Fibroblast of lung (primary cell): ENCODE results near the gene ENPP6. TPM values are rescaled to one million over a fixed set of nuclear protein-coding genes. Genes with fewer than 3 reads are reported as not detected.

Experiments used
- DNase-seq, 2 donors: peaks; one replicate each; pipeline versions ENCODE4 v3.0.0 to v3.0.0-alpha.2; 2010; ENCODE audit warnings: low read depth in 2 of 2
- H2AFZ ChIP-seq: 2 replicates; pipeline ENCODE4 v1.5.1; 2012; ENCODE audit warnings: low read length, control low read depth, inconsistent platforms
- H3K27ac ChIP-seq: 2 replicates; pipeline ENCODE4 v1.5.1; 2011; ENCODE audit warnings: low read length, control low read depth; ENCODE audit not compliant: insufficient read depth
- H3K27me3 ChIP-seq: 2 replicates; pipeline ENCODE4 v1.5.1; 2011; ENCODE audit warnings: mild to moderate bottlenecking, low read length; ENCODE audit not compliant: control insufficient read depth, insufficient read depth
- H3K36me3 ChIP-seq: 2 replicates; pipeline ENCODE4 v1.5.1; 2011; ENCODE audit warnings: low read length; ENCODE audit not compliant: control insufficient read depth, insufficient read depth
- H3K4me1 ChIP-seq: 2 replicates; pipeline ENCODE4 v1.5.1; 2011; ENCODE audit warnings: low read length; ENCODE audit not compliant: control insufficient read depth, insufficient read depth; ENCODE audit errors: extremely low read depth
- H3K4me2 ChIP-seq: 2 replicates; pipeline ENCODE4 v1.5.1; 2011; ENCODE audit warnings: low read length, control low read depth; ENCODE audit not compliant: insufficient read depth; ENCODE audit errors: extremely low read depth
- H3K4me3 ChIP-seq, 4 experiments: fragments of 200-600 bp in 1 of 4; sonication (generic) in 1 of 4; replicated peaks in 1 of 4; 2 replicates each; pipeline ENCODE4 v1.5.1; 2011 to 2016; ENCODE audit warnings: low read length in 4 of 4, low read depth in 3 of 4, mild to moderate bottlenecking in 3 of 4, control low read depth in 2 of 4, inconsistent platforms in 1 of 4, mixed read lengths in 1 of 4; ENCODE audit not compliant: insufficient read depth in 1 of 4; ENCODE audit errors: control extremely low read depth in 1 of 4
- H3K79me2 ChIP-seq: 2 replicates; pipeline ENCODE4 v1.5.1; 2012; ENCODE audit warnings: mild to moderate bottlenecking, low read length, inconsistent platforms; ENCODE audit not compliant: control insufficient read depth, insufficient read depth
- H3K9ac ChIP-seq: 2 replicates; pipeline ENCODE4 v1.5.1; 2011; ENCODE audit warnings: mild to moderate bottlenecking, low read length, control low read depth; ENCODE audit not compliant: insufficient read depth
- H3K9me3 ChIP-seq: 2 replicates; pipeline ENCODE4 v1.5.1; 2012; ENCODE audit warnings: low read depth, low read length; ENCODE audit not compliant: control insufficient read depth, insufficient read depth
- H4K20me1 ChIP-seq: 2 replicates; pipeline ENCODE4 v1.5.1; 2011; ENCODE audit warnings: low read length; ENCODE audit not compliant: control insufficient read depth, insufficient read depth; ENCODE audit errors: extremely low read depth
- EZH2 ChIP-seq: IDR thresholded peaks from 2 replicates; pipeline ENCODE4 v1.5.1; 2012; ENCODE audit warnings: low read length, control low read depth, mild to moderate bottlenecking; ENCODE audit errors: missing control alignments
- polyA plus RNA-seq, 2 donors: library from polyadenylated mRNA; depleted of rRNA in 1 of 2; stranded (reverse) in 1 of 2; unstranded in 1 of 2; fragments of >200 nt; gene quantifications; 2 replicates each; pipeline ENCODE4 v1.2.1, GENCODE V29; 2011 to 2012; ENCODE audit warnings: missing spikeins in 1 of 2
- total RNA-seq: library from RNA; depleted of rRNA; stranded (reverse); fragments of >200 nt; gene quantifications from 2 replicates; pipeline ENCODE4 v1.2.1, GENCODE V29; 2014
- TF ChIP-seq, protein P1 (sequence below), 2 donors: IDR thresholded peaks in 1 of 2; conservative IDR thresholded peaks in 1 of 2; 1 replicate in 1 of 2; 2 replicates in 1 of 2; pipeline ENCODE4 v1.5.1; 2011 to 2012; ENCODE audit warnings: low read length in 2 of 2, control low read depth in 1 of 2, inconsistent platforms in 1 of 2, low read depth in 1 of 2, mild to moderate bottlenecking in 1 of 2

The ENPP6 gene
- total and polyA plus RNA-seq, 2 donors (not counting 1 experiment from before 2014, with no cell fraction given) = 0.17 to 0.33 TPM

DNA sequence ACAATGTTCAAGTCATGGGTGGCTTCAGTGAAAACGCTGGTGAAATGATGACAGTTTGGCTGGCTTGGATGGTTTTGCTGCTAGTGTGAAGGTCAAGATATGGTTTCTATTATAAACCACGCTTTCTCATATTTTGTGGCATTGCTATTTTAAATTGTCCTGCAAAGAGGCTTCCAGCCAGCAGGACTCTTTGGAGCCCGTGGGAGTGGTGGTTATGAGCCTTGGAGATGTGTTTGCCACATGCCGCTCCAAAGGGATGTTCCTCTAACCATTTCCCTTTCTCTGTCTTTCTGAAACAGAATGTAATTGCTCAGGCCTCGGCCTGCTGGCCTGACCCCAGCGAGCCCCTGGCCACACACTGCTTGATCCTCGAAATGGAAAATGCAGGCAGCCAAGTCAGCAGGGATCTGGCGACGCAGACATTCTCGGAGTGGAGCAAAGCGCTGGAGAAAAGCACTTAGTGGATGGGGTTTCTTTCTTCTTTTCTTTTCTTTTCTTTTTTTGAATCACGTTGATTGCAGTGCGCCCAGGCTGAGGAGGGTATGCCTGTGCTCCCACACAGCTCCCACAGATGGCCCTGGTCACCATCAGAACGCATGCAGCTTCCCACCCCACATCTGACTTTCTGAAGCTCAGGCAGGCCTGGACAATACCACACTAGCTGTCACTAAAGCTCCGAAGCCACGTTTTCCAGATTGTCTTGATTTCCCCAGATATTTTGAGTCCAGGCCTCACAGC, 114.0 kb downstream of the ENPP6 start:
- Histone ChIP-seq H3K36me3 (no peaks in the 10 kb centered on the region), H3K9me3 (no peaks in the 10 kb centered on the region), H3K4me3 (no peak overlapping the region), H3K4me1 (no peaks in the 10 kb centered on the region), H3K27ac (no peak overlapping the region), H4K20me1 (no peaks in the 10 kb centered on the region), H3K27me3 (no peaks in the 10 kb centered on the region), H3K4me2 (no peak overlapping the region), H2AFZ (no peak overlapping the region), H3K9ac (no peak overlapping the region), H3K79me2 (no peaks in the 10 kb centered on the region)
- no peak for TF ChIP-seq EZH2
- TF ChIP-seq, protein P1, sequence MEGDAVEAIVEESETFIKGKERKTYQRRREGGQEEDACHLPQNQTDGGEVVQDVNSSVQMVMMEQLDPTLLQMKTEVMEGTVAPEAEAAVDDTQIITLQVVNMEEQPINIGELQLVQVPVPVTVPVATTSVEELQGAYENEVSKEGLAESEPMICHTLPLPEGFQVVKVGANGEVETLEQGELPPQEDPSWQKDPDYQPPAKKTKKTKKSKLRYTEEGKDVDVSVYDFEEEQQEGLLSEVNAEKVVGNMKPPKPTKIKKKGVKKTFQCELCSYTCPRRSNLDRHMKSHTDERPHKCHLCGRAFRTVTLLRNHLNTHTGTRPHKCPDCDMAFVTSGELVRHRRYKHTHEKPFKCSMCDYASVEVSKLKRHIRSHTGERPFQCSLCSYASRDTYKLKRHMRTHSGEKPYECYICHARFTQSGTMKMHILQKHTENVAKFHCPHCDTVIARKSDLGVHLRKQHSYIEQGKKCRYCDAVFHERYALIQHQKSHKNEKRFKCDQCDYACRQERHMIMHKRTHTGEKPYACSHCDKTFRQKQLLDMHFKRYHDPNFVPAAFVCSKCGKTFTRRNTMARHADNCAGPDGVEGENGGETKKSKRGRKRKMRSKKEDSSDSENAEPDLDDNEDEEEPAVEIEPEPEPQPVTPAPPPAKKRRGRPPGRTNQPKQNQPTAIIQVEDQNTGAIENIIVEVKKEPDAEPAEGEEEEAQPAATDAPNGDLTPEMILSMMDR (conservative IDR thresholded peaks at IDR 0.05 in 1 of 2, IDR thresholded peaks at IDR 0.05 in 1 of 2; ENCODE audit: low read depth in 1 of 2, low read length in 2 of 2) = no peak
- no peak for DNase-seq

DNA sequence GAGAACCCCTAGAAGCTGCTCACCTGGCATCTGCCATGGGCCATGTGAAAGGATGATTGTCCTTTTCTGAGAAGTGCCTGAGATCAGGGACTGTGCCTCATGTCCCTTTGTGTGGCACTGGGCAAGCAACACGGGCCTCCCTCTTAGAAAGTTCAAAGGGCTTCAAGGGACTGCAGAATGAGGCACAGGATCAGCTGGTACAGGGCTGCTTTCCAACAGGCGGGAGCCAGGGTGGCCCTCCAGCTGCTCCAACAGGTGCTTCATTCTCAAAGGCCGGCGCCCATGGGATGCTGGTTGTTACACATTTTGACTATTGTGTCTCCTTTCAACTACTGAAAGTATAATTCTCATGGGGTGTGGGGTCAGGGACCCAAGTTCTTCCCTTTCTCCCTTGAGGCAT, 114.7 kb downstream of the ENPP6 start:
- Histone ChIP-seq H3K4me2 (no peak overlapping the region), H3K9me3 (no peaks in the 10 kb centered on the region), H3K79me2 (no peaks in the 10 kb centered on the region), H3K9ac (no peak overlapping the region), H4K20me1 (no peaks in the 10 kb centered on the region), H3K4me3 (no peak overlapping the region), H3K27ac (no peak overlapping the region), H3K36me3 (no peaks in the 10 kb centered on the region), H3K27me3 (no peaks in the 10 kb centered on the region), H3K4me1 (no peaks in the 10 kb centered on the region), H2AFZ (no peak overlapping the region)
- TF ChIP-seq, protein P1 (conservative IDR thresholded peaks at IDR 0.05 in 1 of 2, IDR thresholded peaks at IDR 0.05 in 1 of 2; ENCODE audit: low read depth in 1 of 2, low read length in 2 of 2) = no peak
- TF ChIP-seq EZH2 = no peak
- DNase-seq = no peak

DNA sequence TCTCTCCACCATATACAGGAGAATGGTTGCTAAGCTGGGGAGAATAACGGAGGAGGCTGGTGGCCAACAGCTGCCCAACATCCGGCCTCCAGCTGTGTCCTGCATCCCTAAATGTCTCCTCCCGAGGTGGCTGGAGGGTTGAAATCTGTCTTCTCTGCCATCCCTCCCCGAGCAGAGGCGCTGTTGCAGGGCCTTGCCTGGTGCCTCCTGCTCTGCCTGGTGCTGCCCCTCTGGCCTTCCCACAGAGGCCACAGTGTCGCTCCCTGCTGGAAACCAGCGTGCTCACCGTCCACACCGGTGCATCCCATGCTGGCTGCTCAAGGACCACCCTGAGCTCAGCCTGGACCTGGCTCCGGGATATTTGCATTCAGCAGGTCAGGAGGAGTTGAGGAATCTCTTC, 115.2 kb downstream of the ENPP6 start:
- Histone ChIP-seq H3K79me2 (no peaks in the 10 kb centered on the region), H3K9me3 (no peaks in the 10 kb centered on the region), H3K4me2 (no peak overlapping the region), H3K36me3 (no peaks in the 10 kb centered on the region), H3K27ac (no peak overlapping the region), H2AFZ (no peak overlapping the region), H3K4me1 (no peaks in the 10 kb centered on the region), H4K20me1 (no peaks in the 10 kb centered on the region), H3K4me3 (no peak overlapping the region), H3K9ac (no peak overlapping the region), H3K27me3 (no peaks in the 10 kb centered on the region)
- DNase-seq = no peak
- no peak for TF ChIP-seq EZH2
- TF ChIP-seq, protein P1 (conservative IDR thresholded peaks at IDR 0.05 in 1 of 2, IDR thresholded peaks at IDR 0.05 in 1 of 2; ENCODE audit: low read depth in 1 of 2, low read length in 2 of 2) = no peak
